IPS-NIHi7 (cell line): Measurements from ENCODE around the gene GDAP1L1.
"Not testable (repeated sequence)": the region's sequence is repeated elsewhere in the genome, so short reads cannot be mapped to it uniquely, and the experiment has no call there.

Experiments used
- DNase-seq: peaks from one replicate; pipeline ENCODE4 v3.0.0; 2012; ENCODE audit warnings: mixed read lengths; ENCODE audit errors: extremely low spot score

Gene GDAP1L1

DNA sequence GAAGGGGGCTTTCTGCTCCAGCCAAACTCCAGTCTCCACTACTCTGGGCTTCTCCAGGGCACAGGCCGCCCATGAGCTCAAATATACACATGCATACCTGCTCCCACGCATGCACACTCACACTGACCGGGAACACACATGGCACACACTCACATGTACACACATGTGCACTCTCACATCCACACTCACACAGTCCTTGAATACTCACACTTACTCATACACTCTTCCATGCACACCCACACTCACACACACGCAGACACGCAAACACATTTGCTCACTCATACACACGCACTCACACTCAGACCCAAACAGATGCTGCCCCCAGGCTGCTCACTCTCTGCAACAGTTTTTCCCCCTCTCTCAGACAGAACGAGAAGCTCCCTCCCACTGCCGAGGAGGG, 7.0 kb downstream of the GDAP1L1 start:
- DNase-seq: no peak

GRCh38 chr20:44255942-44256341, 8.8 kb downstream of the GDAP1L1 start:
- no peak for DNase-seq

DNA sequence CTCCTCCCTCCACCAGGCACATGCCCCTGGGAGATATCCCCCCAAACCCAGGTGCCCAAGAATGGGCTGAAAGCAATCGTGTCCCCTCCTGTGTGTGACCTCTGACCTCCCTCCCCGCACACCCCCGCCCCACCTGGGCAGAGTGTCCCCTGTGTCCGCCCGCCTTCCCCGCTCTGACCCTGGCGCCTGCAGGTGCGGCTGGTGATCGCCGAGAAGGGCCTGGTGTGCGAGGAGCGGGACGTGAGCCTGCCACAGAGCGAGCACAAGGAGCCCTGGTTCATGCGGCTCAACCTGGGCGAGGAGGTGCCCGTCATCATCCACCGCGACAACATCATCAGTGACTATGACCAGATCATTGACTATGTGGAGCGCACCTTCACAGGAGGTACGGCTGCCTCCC, 9.9 kb downstream of the GDAP1L1 start:
- no peak for DNase-seq

GRCh38 chr20:44258226-44258890, 11.2 kb downstream of the GDAP1L1 start:
- DNase-seq: no peak

GRCh38 chr20:44264287-44264686, 17.2 kb downstream of the GDAP1L1 start:
- peak; percentile 65 for DNase-seq

GRCh38 chr20:44268802-44269201, 21.7 kb downstream of the GDAP1L1 start:
- DNase-seq: no peak

DNA sequence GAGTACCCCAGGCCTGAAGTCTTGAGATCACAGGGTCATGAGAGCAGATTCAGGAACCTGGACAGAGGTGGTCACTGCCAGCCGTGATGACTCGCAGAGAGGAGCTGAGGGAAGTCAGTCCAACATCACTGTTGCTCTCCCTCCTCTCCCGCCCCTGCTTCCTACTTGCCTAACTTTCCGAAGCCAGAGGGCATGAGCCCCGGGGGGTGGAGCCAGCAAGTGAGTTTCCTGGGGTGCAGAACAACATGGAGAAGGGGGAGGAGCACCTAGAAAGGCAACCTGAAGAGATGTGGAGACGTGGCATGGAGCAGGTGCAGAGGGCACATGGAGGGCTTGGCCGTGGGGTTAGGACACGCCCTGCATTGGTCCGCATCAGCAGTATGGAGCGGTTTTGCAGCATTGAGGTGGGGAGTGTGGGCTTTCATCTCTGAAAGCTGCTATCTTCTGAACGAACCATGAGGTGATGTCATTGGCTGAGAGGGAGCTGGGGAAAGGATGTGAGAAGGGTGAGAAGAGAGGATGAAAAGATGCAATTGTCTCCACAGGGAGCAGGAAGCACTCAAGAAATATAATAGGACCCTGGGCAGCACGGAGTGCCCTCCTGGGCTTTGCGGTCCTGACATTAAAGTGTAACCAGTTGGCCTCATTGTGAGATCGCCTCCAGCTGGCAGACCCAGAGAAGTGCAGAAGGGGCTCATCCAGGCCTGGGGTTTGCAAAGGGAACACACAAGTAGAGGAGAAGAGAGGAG, 25.0 kb downstream of the GDAP1L1 start:
- peak; percentile 81 for DNase-seq

- DNase-seq: no peak
These were observed 26.4 kb downstream of the GDAP1L1 start for GRCh38 chr20:44273231-44274215.

- no peak for DNase-seq
These were observed 27.4 kb downstream of the GDAP1L1 start for GRCh38 chr20:44274303-44275017.

GRCh38 chr20:44279228-44279627, 32.1 kb downstream of the GDAP1L1 start:
- no peak for DNase-seq

DNA sequence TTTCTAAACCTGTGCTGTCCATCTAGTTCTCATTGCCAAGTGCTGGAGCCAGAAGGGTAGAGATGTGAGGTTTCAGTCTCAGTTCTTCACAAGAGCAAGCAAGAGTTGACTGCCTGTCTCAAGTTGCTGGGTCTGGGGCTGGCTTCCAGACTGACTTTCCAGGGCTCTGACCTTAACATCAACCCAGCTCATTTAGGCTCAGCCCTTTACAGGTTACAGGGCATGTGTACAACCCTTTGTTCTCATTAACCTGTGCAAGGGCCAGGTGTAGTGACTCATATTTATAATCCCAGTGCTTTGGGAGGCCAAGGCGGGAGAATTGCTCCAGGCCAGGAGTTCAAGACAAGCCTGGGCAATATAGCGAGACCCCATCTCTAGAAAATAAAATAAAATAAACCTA, 33.3 kb downstream of the GDAP1L1 start:
- no peak for DNase-seq

DNA sequence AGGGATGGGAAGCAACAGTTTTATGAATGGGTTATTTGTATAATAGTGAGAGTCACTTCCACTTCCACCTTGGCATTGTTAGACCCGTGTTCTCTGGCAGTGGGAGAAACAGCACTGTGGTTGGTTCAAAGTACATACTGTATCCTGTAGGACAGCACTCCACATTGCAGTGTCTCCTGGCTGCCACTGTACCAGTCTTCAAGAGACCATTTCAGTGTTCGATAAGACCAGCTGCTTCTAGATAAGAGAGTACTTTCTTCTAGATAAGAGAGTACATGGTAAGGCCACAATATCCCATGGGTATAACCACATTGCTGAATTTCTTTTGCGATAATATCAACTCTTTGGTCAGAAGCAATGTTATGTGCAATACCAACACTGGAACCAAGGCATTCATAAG, 35.1 kb downstream of the GDAP1L1 start:
- DNase-seq: no peak

DNA sequence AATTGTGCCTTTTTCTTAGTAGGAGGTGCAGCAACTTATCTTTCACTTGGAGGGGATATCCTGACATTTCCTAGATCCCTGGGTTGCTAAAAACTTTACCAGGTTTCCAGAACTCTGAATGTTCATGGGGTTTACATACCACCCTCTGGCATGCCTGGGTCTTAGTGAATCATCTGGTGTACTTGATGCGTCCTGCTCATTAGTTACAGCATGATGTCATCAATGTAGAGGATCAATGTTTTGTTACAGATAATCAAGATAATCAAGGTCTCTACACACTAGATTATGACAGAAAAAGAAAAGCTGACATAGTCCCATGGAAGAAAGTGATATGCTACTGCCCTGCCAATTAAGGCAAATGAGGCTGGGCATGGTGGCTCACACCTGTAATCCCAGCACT, 36.9 kb downstream of the GDAP1L1 start:
- no peak for DNase-seq

DNA sequence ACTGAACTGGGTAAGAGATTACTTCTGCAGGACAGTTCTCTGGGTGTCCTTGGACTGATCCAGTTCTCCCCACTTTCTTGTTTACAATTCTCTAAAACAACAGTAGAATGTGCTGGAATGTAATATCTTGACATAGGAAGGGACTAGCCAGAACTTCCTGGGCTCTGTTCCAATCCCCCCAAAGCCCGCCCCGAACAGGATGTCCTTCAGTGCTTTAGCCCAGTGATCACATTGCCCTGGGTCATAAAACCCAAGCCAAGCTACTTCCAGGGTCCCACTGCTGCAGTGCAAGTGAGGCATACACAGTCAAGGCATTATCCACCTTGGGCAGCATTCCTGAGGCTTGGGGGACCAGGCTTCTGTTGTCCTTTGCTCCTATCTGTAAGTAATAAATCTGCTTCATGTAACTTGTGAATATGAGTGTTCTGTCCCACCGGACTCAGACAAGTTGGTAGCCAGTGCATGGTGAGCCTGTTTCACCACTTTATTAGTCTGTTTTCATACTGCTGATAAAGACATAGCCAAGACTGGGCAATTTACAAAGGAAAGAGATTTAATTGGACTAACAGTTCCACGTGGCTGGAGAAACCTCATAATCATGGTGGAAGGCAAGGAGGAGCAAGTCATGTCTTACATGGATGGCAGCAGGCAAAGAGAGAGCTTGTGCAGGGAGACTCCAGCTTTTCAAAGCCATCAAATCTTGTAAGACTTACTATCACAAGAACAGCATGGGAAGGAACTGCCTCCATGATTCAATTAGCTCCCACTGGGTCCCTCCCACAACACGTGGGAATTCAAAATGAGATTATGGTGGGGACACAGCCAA, 40.4 kb downstream of the GDAP1L1 start:
- DNase-seq: no peak

GRCh38 chr20:44288252-44288651, 41.1 kb downstream of the GDAP1L1 start:
- DNase-seq: no peak

DNA sequence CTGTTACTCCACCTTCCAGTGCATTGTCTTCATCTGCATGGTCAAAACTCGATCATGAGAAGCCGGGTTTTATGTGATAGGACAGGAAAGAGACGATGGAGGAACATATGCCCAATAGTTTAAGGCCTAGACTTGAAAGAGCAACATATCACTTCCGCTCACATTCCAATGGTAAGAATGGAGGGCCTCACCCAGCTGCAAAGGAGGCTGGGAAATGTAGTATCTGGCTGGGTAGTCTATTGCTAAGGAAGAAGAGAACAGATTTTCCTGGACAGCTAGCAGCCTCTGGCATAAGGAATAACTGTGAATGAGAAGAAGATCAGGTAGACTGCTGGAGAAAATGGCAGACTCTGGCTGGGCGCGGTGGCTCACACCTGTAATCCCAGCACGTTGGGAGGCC, 44.6 kb downstream of the GDAP1L1 start:
- DNase-seq: no peak

GRCh38 chr20:44296011-44296410, 48.9 kb downstream of the GDAP1L1 start:
- no peak for DNase-seq

GRCh38 chr20:44297721-44298120, 50.6 kb downstream of the GDAP1L1 start:
- no peak for DNase-seq

DNA sequence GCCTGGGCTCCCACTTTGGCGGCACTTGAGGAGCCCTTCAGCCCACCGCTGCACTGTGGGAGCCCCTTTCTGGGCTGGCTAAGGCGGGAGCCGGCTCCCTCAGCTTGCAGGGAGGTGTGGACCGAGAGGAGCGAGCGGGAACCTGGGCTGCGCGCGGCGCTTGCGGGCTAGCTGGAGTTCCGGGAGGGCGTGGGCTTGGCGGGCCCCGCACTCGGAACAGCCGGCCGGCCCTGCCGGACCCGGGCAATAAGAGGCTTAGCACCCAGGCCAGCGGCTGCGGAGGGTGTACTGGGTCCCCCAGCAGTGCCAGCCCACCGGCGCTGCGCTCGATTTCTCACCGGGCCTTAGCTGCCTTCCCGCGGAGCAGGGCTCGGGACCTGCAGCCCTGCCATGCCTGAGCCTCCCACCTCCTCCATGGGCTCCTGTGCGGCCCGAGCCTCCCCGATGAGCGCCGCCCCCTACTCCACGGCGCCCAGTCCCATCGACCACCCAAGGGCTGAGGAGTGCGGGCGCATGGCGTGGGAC, 52.0 kb downstream of the GDAP1L1 start:
- DNase-seq: not testable (repeated sequence)

DNA sequence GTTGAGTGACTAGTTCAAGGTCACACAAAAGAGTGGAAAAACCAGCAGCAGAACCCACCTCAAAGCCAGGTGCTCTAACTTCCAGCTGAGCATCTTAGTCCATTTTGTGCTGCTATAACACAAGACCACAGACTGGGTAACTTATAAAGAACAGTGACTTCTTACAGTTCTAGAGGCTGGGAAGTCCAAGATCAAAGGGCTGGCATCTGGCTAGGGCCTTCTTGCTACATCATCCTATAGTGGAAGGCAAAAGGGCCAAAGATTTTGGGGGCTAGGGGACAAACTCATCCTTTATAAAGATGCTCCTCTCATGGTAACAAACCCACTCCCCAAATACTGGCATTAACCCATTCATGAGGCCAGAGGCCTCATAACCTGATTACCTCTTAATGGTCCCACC, 54.2 kb downstream of the GDAP1L1 start:
- DNase-seq: no peak
